Large intestine (tissue), 12 donors: ENCODE measurements around the gene SSR2. TPM values are rescaled to one million over a fixed set of nuclear protein-coding genes. Genes with fewer than 3 reads are reported as not detected.

Experiments
- DNase-seq, 2 donors: peaks; one replicate each; pipeline versions ENCODE4 v3.0.0 to v3.0.0-alpha.2; 2013
- H3K27ac ChIP-seq: one replicate; pipeline ENCODE4 v1.5.1; 2013; ENCODE audit warnings: low read length
- H3K27me3 ChIP-seq: 2 replicates; pipeline ENCODE4 v1.6.1; 2013; ENCODE audit warnings: low read length; ENCODE audit not compliant: control insufficient read depth, insufficient read depth
- H3K36me3 ChIP-seq: 2 replicates; pipeline ENCODE4 v1.6.1; 2013; ENCODE audit warnings: low read length; ENCODE audit not compliant: control insufficient read depth, insufficient read depth
- H3K4me1 ChIP-seq: one replicate; pipeline ENCODE4 v1.6.1; 2013; ENCODE audit warnings: low read length; ENCODE audit not compliant: control insufficient read depth, insufficient read depth
- H3K4me3 ChIP-seq: one replicate; pipeline ENCODE4 v1.5.1; 2013; ENCODE audit warnings: low read length
- H3K9me3 ChIP-seq: one replicate; pipeline ENCODE4 v1.6.1; 2013; ENCODE audit warnings: mild to moderate bottlenecking, low read depth, low read length, moderate library complexity; ENCODE audit not compliant: control insufficient read depth
- WGBS: methylation state at CpG from one replicate; pipeline ENCODE4 v1.1.5; 2013; ENCODE audit warnings: low lambda C conversion rate; ENCODE audit not compliant: insufficient coverage; 5-methylcytosine and 5-hydroxymethylcytosine counted together
- long read RNA-seq, 11 donors: transcript quantifications; one replicate each; lab custom pipeline, GENCODE V29; 2026
- polyA plus RNA-seq: library from polyadenylated mRNA; unstranded; fragments of 120-200 nt; gene quantifications from one replicate; pipeline ENCODE4 v1.2.1, GENCODE V29; 2013

SSR2 gene
- 281 TPM for polyA plus RNA-seq
- long read RNA-seq, donor 1, full-length matches to known transcripts: 104 of 118 reads
- long read RNA-seq, donor 1, partial matches to known transcripts: 14 of 118 reads
- long read RNA-seq, donor 1, other reads (novel, unspliced or antisense): 0 of 118 reads
- long read RNA-seq, donor 2, full-length matches to known transcripts: 196 of 238 reads
- long read RNA-seq, donor 2, partial matches to known transcripts: 42 of 238 reads
- long read RNA-seq, donor 2, other reads (novel, unspliced or antisense): 0 of 238 reads
- long read RNA-seq, donor 3: 0 reads
- long read RNA-seq, donor 4, full-length matches to known transcripts: 16 of 22 reads
- long read RNA-seq, donor 4, partial matches to known transcripts: 6 of 22 reads
- long read RNA-seq, donor 4, other reads (novel, unspliced or antisense): 0 of 22 reads
- long read RNA-seq, donor 5, full-length matches to known transcripts: 122 of 134 reads
- long read RNA-seq, donor 5, partial matches to known transcripts: 12 of 134 reads
- long read RNA-seq, donor 5, other reads (novel, unspliced or antisense): 0 of 134 reads
- long read RNA-seq, donor 6, full-length matches to known transcripts: 157 of 179 reads
- long read RNA-seq, donor 6, partial matches to known transcripts: 22 of 179 reads
- long read RNA-seq, donor 6, other reads (novel, unspliced or antisense): 0 of 179 reads
- long read RNA-seq, donor 7, full-length matches to known transcripts: 91 of 111 reads
- long read RNA-seq, donor 7, partial matches to known transcripts: 20 of 111 reads
- long read RNA-seq, donor 7, other reads (novel, unspliced or antisense): 0 of 111 reads
- long read RNA-seq, donor 8, full-length matches to known transcripts: 220 of 269 reads
- long read RNA-seq, donor 8, partial matches to known transcripts: 49 of 269 reads
- long read RNA-seq, donor 8, other reads (novel, unspliced or antisense): 0 of 269 reads
- long read RNA-seq, donor 9, full-length matches to known transcripts: 212 of 240 reads
- long read RNA-seq, donor 9, partial matches to known transcripts: 28 of 240 reads
- long read RNA-seq, donor 9, other reads (novel, unspliced or antisense): 0 of 240 reads
- long read RNA-seq, donor 10, full-length matches to known transcripts: 181 of 207 reads
- long read RNA-seq, donor 10, partial matches to known transcripts: 26 of 207 reads
- long read RNA-seq, donor 10, other reads (novel, unspliced or antisense): 0 of 207 reads
- long read RNA-seq, donor 11, full-length matches to known transcripts: 140 of 153 reads
- long read RNA-seq, donor 11, partial matches to known transcripts: 13 of 153 reads
- long read RNA-seq, donor 11, other reads (novel, unspliced or antisense): 0 of 153 reads

DNA sequence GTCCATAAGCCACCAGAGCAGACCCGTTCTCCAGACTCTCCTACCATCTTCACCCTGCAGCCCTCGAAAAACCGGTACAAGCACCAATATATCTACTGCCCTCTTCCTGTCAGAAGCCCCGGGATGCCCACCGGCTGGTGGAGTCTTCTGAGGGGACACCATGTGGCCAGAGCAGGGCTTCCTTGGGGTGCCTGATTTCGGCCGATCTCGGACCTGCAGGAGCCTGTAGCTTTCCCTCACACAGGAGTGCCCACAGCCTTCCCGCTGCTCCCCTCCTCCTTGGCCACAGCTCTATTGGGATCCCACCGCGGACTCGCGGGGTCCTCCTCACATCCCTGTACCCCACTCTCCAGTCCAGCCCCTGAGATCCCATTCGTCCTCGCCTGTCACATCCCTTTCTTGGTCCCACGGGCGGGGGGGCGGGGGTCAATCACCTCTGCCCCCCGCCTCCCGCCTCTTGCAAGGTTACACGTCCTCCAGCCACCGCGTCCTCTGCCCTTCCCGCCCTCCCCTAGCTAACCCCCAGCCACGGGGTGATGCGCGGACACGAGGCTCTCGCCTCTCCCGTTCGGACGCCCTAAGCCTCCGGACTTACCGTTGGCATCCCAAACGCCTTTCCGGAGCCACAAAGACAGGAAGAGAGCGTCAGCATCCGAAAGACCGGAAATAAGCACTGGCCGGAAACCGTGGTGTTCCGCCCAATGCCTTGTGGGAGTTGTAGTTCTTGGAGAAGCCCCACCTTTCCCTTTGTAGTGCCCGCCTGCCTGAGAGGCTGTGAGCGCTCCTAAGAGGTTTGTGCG lies at the start of gene SSR2:
TSS of gene SSR2 (minus strand) at position 659 of the 800 bp plus-strand sequence. CDS start 784 bp downstream, outside the sequence.
- Histone ChIP-seq H3K36me3 (peaks cover 23% of the 10 kb centered on the region), H3K27me3 (no peaks in the 10 kb centered on the region), H3K4me1 (peaks cover 5% of the 10 kb centered on the region), H3K9me3 (no peaks in the 10 kb centered on the region), H3K27ac (peak within 1 kb of the TSS; percentile 19), H3K4me3 (peak within 1 kb of the TSS; percentile 66)
- DNase-seq: peak; percentile 89 to 90
- no CpG with 5 or more reads among the region's 45 CpGs for WGBS

- no peak for DNase-seq
- Histone ChIP-seq H3K27me3 (no peaks in the 10 kb centered on the region), H3K9me3 (no peaks in the 10 kb centered on the region), H3K4me1 (peaks cover 3% of the 10 kb centered on the region), H3K27ac (no peak overlapping the region), H3K36me3 (peaks cover 57% of the 10 kb centered on the region), H3K4me3 (no peak overlapping the region)
- WGBS: no CpG with 5 or more reads among the region's 4 CpGs
Measured at GRCh38 chr1:156070548-156070947, 49.8 kb upstream of the SSR2 start.

DNA sequence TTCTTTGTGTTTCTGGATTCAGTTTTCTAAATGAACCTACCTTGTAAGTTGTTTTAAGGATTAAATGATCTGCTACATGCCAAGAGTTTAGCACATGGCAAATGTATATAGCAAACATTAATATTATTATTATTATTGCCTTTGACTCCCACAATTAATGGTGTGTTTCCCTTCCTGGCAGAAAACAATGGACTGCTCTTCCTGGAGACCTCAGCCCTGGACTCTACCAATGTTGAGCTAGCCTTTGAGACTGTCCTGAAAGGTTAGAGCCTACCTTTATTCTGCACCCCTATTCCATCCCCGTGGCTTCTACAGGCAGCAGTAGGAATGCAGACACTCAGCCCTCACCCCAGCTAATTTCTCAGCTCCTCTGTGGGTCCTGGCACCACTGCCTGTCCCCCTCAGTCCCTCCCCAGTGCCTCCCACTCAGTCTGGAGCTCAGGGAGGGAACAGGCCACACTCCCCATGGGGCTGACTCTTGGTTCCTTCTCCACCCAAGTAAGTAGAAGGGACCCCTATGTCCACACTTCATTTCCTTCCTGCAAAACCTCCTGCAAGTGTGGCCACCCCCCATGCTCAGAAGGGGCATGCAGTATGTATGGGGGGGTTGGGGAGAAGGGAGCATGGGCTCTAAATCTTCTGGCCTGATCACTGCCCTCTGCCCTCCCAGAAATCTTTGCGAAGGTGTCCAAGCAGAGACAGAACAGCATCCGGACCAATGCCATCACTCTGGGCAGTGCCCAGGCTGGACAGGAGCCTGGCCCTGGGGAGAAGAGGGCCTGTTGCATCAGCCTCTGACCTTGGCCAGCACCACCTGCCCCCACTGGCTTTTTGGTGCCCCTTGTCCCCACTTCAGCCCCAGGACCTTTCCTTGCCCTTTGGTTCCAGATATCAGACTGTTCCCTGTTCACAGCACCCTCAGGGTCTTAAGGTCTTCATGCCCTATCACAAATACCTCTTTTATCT lies 49.0 kb upstream of the SSR2 start:
- Histone ChIP-seq H3K9me3 (no peaks in the 10 kb centered on the region), H3K27ac (no peak overlapping the region), H3K4me1 (peaks cover under 1% of the 10 kb centered on the region), H3K27me3 (no peaks in the 10 kb centered on the region), H3K4me3 (no peak overlapping the region), H3K36me3 (peaks cover 62% of the 10 kb centered on the region)
- DNase-seq: no peak
- no CpG with 5 or more reads among the region's 3 CpGs for WGBS

GRCh38 chr1:156067262-156067661 lies 46.5 kb upstream of the SSR2 start:
- peaks cover 4% of the 10 kb centered on the region for H3K4me1 ChIP-seq
- no peak for DNase-seq
- H3K36me3 ChIP-seq: peaks cover 51% of the 10 kb centered on the region
- no CpG with 5 or more reads among the region's 2 CpGs for WGBS
- H3K4me3 ChIP-seq: no peak overlapping the region
- no peak overlapping the region for H3K27ac ChIP-seq
- no peaks in the 10 kb centered on the region for H3K9me3 ChIP-seq
- no peaks in the 10 kb centered on the region for H3K27me3 ChIP-seq

- Histone ChIP-seq H3K27ac (no peak overlapping the region), H3K4me1 (peaks cover 4% of the 10 kb centered on the region), H3K9me3 (no peaks in the 10 kb centered on the region), H3K36me3 (peaks cover 47% of the 10 kb centered on the region), H3K27me3 (no peaks in the 10 kb centered on the region), H3K4me3 (no peak overlapping the region)
- DNase-seq: no peak
- no CpG with 5 or more reads among the region's 16 CpGs for WGBS
Measured at GRCh38 chr1:156065871-156066270, 45.1 kb upstream of the SSR2 start.

GRCh38 chr1:156065212-156065611 lies 44.5 kb upstream of the SSR2 start:
- Histone ChIP-seq H3K27me3 (no peaks in the 10 kb centered on the region), H3K4me3 (no peak overlapping the region), H3K4me1 (peaks cover 4% of the 10 kb centered on the region), H3K27ac (no peak overlapping the region), H3K36me3 (peaks cover 41% of the 10 kb centered on the region), H3K9me3 (no peaks in the 10 kb centered on the region)
- no CpG with 5 or more reads among the region's 3 CpGs for WGBS
- DNase-seq: no peak

GRCh38 chr1:156064615-156065014 lies 43.9 kb upstream of the SSR2 start:
- no peak for DNase-seq
- WGBS: no CpG with 5 or more reads among the region's 2 CpGs
- H3K36me3 ChIP-seq: peaks cover 35% of the 10 kb centered on the region
- no peaks in the 10 kb centered on the region for H3K9me3 ChIP-seq
- no peaks in the 10 kb centered on the region for H3K27me3 ChIP-seq
- H3K27ac ChIP-seq: no peak overlapping the region
- no peak overlapping the region for H3K4me3 ChIP-seq
- peaks cover 4% of the 10 kb centered on the region for H3K4me1 ChIP-seq

DNA sequence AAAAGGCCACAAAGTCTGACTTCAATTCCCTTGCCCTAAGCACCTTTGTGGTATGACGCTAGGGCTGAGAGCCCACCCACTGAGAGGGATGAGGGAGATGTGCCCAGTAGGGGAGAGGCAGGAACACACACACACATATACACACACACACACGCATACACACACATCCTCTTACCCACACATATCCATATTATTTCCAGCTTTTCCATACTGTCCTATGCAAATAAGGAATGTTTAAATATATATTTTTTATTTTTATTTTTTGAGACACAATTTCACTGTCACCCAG lies 43.2 kb upstream of the SSR2 start:
- peaks cover 4% of the 10 kb centered on the region for H3K4me1 ChIP-seq
- no peak overlapping the region for H3K27ac ChIP-seq
- H3K4me3 ChIP-seq: no peak overlapping the region
- H3K27me3 ChIP-seq: no peaks in the 10 kb centered on the region
- WGBS: no CpG with 5 or more reads among the region's 2 CpGs
- no peak for DNase-seq
- H3K36me3 ChIP-seq: peaks cover 31% of the 10 kb centered on the region
- H3K9me3 ChIP-seq: no peaks in the 10 kb centered on the region

GRCh38 chr1:156062189-156062588 lies 41.4 kb upstream of the SSR2 start:
- Histone ChIP-seq H3K36me3 (peaks cover 31% of the 10 kb centered on the region), H3K27ac (peak overlapping the region; percentile 82), H3K27me3 (no peaks in the 10 kb centered on the region), H3K4me1 (peaks cover 4% of the 10 kb centered on the region), H3K4me3 (peak overlapping the region; percentile 70), H3K9me3 (no peaks in the 10 kb centered on the region)
- peak in 1 of 2 donors; percentile 28 for DNase-seq
- no CpG with 5 or more reads among the region's 3 CpGs for WGBS
